ENCODE data around the gene RALGAPA2.

Gene RALGAPA2

DNA sequence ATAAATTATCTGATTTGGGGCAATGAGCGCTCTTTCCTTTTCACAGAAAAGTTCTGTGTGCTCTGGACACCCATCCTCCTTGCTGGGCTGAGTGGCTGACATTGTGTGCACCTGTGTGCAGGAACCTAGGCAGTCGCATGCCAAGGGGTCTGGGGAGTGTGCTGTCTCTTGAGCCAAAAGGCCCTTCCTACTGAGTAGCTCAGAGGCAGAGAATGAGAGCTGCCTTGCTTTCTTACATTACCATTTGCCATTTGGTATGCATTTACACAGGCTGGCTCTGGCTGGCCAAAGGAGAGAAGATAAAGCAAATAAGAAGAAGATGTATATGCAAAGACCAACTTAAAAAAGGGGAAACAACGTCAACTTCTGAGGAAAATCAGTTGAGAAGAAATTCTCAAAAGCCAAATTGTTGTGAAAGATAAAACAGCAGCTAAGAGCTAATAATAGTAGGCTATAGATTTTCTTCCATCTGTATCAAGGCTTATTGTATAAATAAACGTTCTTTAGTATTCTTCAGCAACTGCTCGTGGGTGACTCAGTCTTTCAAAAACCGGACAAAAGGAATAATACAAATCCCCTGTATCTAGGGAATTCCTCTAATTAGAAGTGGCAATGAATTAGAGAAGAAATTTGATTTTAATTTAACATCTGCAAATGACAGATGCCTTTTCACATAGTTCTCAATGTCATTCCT, 222.6 kb downstream of the RALGAPA2 start:
- Histone ChIP-seq H3K4me3 (ENCODE audit: extremely low read depth, insufficient read depth, low read length, poor library complexity, severe bottlenecking) (no peak overlapping the region), H3K36me3 (ENCODE audit: control insufficient read depth, insufficient read depth, low read length) (no peaks in the 10 kb centered on the region), H3K9me3 (ENCODE audit: control insufficient read depth, low read length) (no peaks in the 10 kb centered on the region), H3K4me1 (ENCODE audit: control insufficient read depth, insufficient read depth, low read length, poor library complexity, severe bottlenecking) (peaks cover 10% of the 10 kb centered on the region), H3K27ac (ENCODE audit: low read depth, low read length, severe bottlenecking) (no peak overlapping the region)
- 70 to 87% methylated on average over 2 of the region's 6 CpGs for WGBS, 2 experiments (ENCODE audit: insufficient coverage in 2 of 2)

- Histone ChIP-seq H3K4me1 (ENCODE audit: control insufficient read depth, insufficient read depth, low read length, poor library complexity, severe bottlenecking) (peaks cover 10% of the 10 kb centered on the region), H3K4me3 (ENCODE audit: extremely low read depth, insufficient read depth, low read length, poor library complexity, severe bottlenecking) (no peak overlapping the region), H3K36me3 (ENCODE audit: control insufficient read depth, insufficient read depth, low read length) (no peaks in the 10 kb centered on the region), H3K27ac (ENCODE audit: low read depth, low read length, severe bottlenecking) (no peak overlapping the region), H3K9me3 (ENCODE audit: control insufficient read depth, low read length) (no peaks in the 10 kb centered on the region)
- 89 to 93% methylated on average over 2 of the region's 5 CpGs for WGBS, 2 experiments (ENCODE audit: insufficient coverage in 2 of 2)
Measured at GRCh38 chr20:20489054-20489453, 223.4 kb downstream of the RALGAPA2 start.

- no peak overlapping the region for H3K27ac ChIP-seq (ENCODE audit: low read depth, low read length, severe bottlenecking)
- peaks cover 10% of the 10 kb centered on the region for H3K4me1 ChIP-seq (ENCODE audit: control insufficient read depth, insufficient read depth, low read length, poor library complexity, severe bottlenecking)
- WGBS, 2 experiments (ENCODE audit: insufficient coverage in 2 of 2): 83% methylated on average over 1 of the region's 1 CpG; no CpG with 5 or more reads in 1 of the 2 experiments
- H3K4me3 ChIP-seq (ENCODE audit: extremely low read depth, insufficient read depth, low read length, poor library complexity, severe bottlenecking): no peak overlapping the region
- no peaks in the 10 kb centered on the region for H3K9me3 ChIP-seq (ENCODE audit: control insufficient read depth, low read length)
- no peaks in the 10 kb centered on the region for H3K36me3 ChIP-seq (ENCODE audit: control insufficient read depth, insufficient read depth, low read length)
Measured at GRCh38 chr20:20488388-20488787, 224.1 kb downstream of the RALGAPA2 start.

- WGBS, 2 experiments (ENCODE audit: insufficient coverage in 2 of 2): 85 to 98% methylated on average over 3 to 4 of the region's 5 CpGs
- Histone ChIP-seq H3K9me3 (ENCODE audit: control insufficient read depth, low read length) (no peaks in the 10 kb centered on the region), H3K27ac (ENCODE audit: low read depth, low read length, severe bottlenecking) (no peak overlapping the region), H3K36me3 (ENCODE audit: control insufficient read depth, insufficient read depth, low read length) (no peaks in the 10 kb centered on the region), H3K4me3 (ENCODE audit: extremely low read depth, insufficient read depth, low read length, poor library complexity, severe bottlenecking) (no peak overlapping the region), H3K4me1 (ENCODE audit: control insufficient read depth, insufficient read depth, low read length, poor library complexity, severe bottlenecking) (peaks cover 8% of the 10 kb centered on the region)
Measured at GRCh38 chr20:20487811-20488210, 224.6 kb downstream of the RALGAPA2 start.

- WGBS, 2 experiments (ENCODE audit: insufficient coverage in 2 of 2): 92 to 100% methylated on average over 2 of the region's 2 CpGs
- H3K36me3 ChIP-seq (ENCODE audit: control insufficient read depth, insufficient read depth, low read length): no peaks in the 10 kb centered on the region
- H3K4me1 ChIP-seq (ENCODE audit: control insufficient read depth, insufficient read depth, low read length, poor library complexity, severe bottlenecking): no peaks in the 10 kb centered on the region
- H3K27ac ChIP-seq (ENCODE audit: low read depth, low read length, severe bottlenecking): no peak overlapping the region
- H3K4me3 ChIP-seq (ENCODE audit: extremely low read depth, insufficient read depth, low read length, poor library complexity, severe bottlenecking): no peak overlapping the region
- no peaks in the 10 kb centered on the region for H3K9me3 ChIP-seq (ENCODE audit: control insufficient read depth, low read length)
Measured at GRCh38 chr20:20483328-20483727, 229.1 kb downstream of the RALGAPA2 start.

DNA sequence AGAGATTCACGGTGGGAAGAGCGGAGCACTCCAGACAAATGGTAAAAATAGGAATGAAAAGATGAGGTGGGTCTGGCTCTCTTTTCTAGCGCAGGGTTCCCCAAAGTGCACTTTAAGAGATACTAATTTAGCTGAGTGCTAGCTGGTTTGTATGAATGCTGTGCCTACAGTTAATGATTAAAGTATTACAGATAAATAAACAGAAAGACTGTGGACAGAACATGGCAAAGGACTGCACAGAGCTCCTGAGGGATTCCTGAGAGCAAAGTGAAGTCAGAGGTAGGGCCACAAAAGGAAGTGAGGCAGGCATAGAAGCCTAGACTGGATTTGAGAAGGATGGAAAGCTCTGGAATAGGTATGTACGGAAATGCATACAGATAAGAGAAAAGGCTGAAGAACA, 230.0 kb downstream of the RALGAPA2 start:
- H3K4me3 ChIP-seq (ENCODE audit: extremely low read depth, insufficient read depth, low read length, poor library complexity, severe bottlenecking): no peak overlapping the region
- H3K27ac ChIP-seq (ENCODE audit: low read depth, low read length, severe bottlenecking): no peak overlapping the region
- no peaks in the 10 kb centered on the region for H3K36me3 ChIP-seq (ENCODE audit: control insufficient read depth, insufficient read depth, low read length)
- WGBS, 2 experiments (ENCODE audit: insufficient coverage in 2 of 2): 91 to 100% methylated on average over 3 to 4 of the region's 4 CpGs
- no peaks in the 10 kb centered on the region for H3K9me3 ChIP-seq (ENCODE audit: control insufficient read depth, low read length)
- no peaks in the 10 kb centered on the region for H3K4me1 ChIP-seq (ENCODE audit: control insufficient read depth, insufficient read depth, low read length, poor library complexity, severe bottlenecking)

- no peaks in the 10 kb centered on the region for H3K36me3 ChIP-seq (ENCODE audit: control insufficient read depth, insufficient read depth, low read length)
- no peaks in the 10 kb centered on the region for H3K9me3 ChIP-seq (ENCODE audit: control insufficient read depth, low read length)
- 80 to 100% methylated on average over 1 to 2 of the region's 2 CpGs for WGBS, 2 experiments (ENCODE audit: insufficient coverage in 2 of 2)
- no peak overlapping the region for H3K4me3 ChIP-seq (ENCODE audit: extremely low read depth, insufficient read depth, low read length, poor library complexity, severe bottlenecking)
- H3K27ac ChIP-seq (ENCODE audit: low read depth, low read length, severe bottlenecking): no peak overlapping the region
- H3K4me1 ChIP-seq (ENCODE audit: control insufficient read depth, insufficient read depth, low read length, poor library complexity, severe bottlenecking): no peaks in the 10 kb centered on the region
Measured at GRCh38 chr20:20480689-20481088, 231.8 kb downstream of the RALGAPA2 start.

- 86% methylated on average over 1 of the region's 1 CpG; no CpG with 5 or more reads in 1 of the 2 experiments for WGBS, 2 experiments (ENCODE audit: insufficient coverage in 2 of 2)
- Histone ChIP-seq H3K36me3 (ENCODE audit: control insufficient read depth, insufficient read depth, low read length) (no peaks in the 10 kb centered on the region), H3K4me1 (ENCODE audit: control insufficient read depth, insufficient read depth, low read length, poor library complexity, severe bottlenecking) (no peaks in the 10 kb centered on the region), H3K4me3 (ENCODE audit: extremely low read depth, insufficient read depth, low read length, poor library complexity, severe bottlenecking) (no peak overlapping the region), H3K9me3 (ENCODE audit: control insufficient read depth, low read length) (no peaks in the 10 kb centered on the region), H3K27ac (ENCODE audit: low read depth, low read length, severe bottlenecking) (no peak overlapping the region)
Measured at GRCh38 chr20:20480126-20480525, 232.3 kb downstream of the RALGAPA2 start.

DNA sequence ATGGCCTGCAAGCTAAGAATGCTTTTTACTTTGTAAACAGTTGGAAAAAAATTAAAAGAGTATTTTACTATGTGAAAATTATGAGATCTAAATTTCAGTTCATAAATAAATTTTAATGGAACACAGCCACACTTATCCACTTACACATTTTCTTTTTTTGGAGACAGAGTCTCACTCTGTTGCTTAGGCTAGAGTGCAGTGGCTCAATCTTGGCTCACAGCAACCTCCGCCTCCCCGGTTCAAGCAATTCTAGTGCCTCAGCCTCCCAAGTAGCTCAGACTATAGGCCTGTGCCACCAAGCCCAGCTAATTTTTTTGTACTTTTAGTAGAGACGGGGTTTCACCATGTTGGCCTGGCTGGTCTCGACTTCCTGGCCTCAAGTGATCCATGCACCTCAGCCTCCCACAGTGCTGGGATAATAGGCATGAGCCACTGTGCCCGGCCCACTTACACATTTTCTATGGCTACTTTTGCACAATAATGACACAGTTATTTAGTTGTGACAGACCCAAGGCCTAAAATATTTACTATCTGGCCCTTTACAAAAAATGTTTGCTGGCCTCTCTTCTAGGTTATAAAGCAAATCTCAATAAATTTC, 234.9 kb downstream of the RALGAPA2 start:
- no peak overlapping the region for H3K27ac ChIP-seq (ENCODE audit: low read depth, low read length, severe bottlenecking)
- no peak overlapping the region for H3K4me3 ChIP-seq (ENCODE audit: extremely low read depth, insufficient read depth, low read length, poor library complexity, severe bottlenecking)
- H3K36me3 ChIP-seq (ENCODE audit: control insufficient read depth, insufficient read depth, low read length): no peaks in the 10 kb centered on the region
- 42 to 47% methylated on average over 5 of the region's 5 CpGs for WGBS, 2 experiments (ENCODE audit: insufficient coverage in 2 of 2)
- H3K4me1 ChIP-seq (ENCODE audit: control insufficient read depth, insufficient read depth, low read length, poor library complexity, severe bottlenecking): no peaks in the 10 kb centered on the region
- no peaks in the 10 kb centered on the region for H3K9me3 ChIP-seq (ENCODE audit: control insufficient read depth, low read length)

DNA sequence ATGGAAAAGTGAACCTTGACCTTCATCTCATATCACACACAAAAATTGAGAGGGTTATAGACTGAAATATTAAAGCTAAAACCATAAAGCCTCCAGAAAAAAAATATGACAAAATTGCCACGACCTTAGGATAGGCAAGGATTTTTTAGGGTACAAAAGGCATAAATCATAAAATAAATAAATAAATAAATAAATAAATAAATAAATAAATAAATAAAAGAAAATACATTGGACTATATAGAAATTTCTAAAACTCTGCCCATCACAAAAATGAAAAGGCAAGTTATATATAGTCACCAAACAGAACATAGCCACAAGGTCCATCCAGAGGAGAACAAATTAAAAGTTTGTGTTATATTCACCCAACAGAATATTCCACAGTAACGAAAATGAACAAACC, 235.9 kb downstream of the RALGAPA2 start:
- Histone ChIP-seq H3K4me1 (ENCODE audit: control insufficient read depth, insufficient read depth, low read length, poor library complexity, severe bottlenecking) (no peaks in the 10 kb centered on the region), H3K4me3 (ENCODE audit: extremely low read depth, insufficient read depth, low read length, poor library complexity, severe bottlenecking) (no peak overlapping the region), H3K27ac (ENCODE audit: low read depth, low read length, severe bottlenecking) (no peak overlapping the region), H3K9me3 (ENCODE audit: control insufficient read depth, low read length) (no peaks in the 10 kb centered on the region), H3K36me3 (ENCODE audit: control insufficient read depth, insufficient read depth, low read length) (no peaks in the 10 kb centered on the region)
- no CpG with 5 or more reads among the region's 2 CpGs for WGBS, 2 experiments (ENCODE audit: insufficient coverage in 2 of 2)

DNA sequence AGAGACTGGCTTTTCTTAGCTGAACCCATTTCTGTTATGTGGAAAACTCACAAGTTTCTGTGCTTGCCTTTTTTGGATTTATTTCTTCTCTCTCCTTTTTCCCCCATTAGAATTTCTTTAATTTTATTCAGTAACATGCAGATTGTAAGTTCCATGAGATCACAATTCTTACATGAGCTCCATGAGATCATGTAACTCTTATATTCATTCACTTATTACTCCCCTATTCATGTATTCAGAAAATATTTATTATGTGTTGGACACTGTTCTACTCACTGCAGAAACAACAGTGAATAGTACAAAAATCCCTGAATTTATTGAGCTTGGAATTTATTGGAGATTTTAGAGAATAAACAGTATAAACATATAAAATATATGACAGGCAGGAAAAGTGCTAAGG, 238.8 kb downstream of the RALGAPA2 start:
- H3K27ac ChIP-seq (ENCODE audit: low read depth, low read length, severe bottlenecking): no peak overlapping the region

More for the DNA sequence above, 238.8 kb downstream of the RALGAPA2 start:
- H3K4me3 ChIP-seq (ENCODE audit: extremely low read depth, insufficient read depth, low read length, poor library complexity, severe bottlenecking): no peak overlapping the region
- H3K9me3 ChIP-seq (ENCODE audit: control insufficient read depth, low read length): no peaks in the 10 kb centered on the region
- no peaks in the 10 kb centered on the region for H3K4me1 ChIP-seq (ENCODE audit: control insufficient read depth, insufficient read depth, low read length, poor library complexity, severe bottlenecking)
- H3K36me3 ChIP-seq (ENCODE audit: control insufficient read depth, insufficient read depth, low read length): no peaks in the 10 kb centered on the region

Measured in mesodermal cell (in vitro differentiated cells).